ENCODE results near the gene AGR2.

DNA sequence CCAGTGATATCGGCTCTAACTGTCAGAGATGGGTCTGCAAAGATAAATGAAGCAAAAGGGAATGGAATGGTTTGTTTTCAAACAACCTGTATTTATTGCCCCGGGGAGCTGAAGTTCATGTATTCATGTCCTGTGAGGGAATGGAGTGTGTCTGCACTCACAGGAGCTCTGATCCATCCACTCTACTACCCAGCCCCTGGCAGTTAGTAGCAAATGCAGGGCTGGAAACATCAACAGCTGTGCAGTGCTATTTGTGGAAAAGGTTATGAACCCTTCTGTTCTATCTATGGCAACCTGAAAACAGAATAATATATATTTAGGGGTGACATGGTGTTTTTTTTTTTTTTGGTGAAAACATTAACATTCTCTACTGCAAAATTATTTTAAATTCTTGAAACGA lies 9.8 kb downstream of the AGR2 start:
- TF ChIP-seq, protein P1, sequence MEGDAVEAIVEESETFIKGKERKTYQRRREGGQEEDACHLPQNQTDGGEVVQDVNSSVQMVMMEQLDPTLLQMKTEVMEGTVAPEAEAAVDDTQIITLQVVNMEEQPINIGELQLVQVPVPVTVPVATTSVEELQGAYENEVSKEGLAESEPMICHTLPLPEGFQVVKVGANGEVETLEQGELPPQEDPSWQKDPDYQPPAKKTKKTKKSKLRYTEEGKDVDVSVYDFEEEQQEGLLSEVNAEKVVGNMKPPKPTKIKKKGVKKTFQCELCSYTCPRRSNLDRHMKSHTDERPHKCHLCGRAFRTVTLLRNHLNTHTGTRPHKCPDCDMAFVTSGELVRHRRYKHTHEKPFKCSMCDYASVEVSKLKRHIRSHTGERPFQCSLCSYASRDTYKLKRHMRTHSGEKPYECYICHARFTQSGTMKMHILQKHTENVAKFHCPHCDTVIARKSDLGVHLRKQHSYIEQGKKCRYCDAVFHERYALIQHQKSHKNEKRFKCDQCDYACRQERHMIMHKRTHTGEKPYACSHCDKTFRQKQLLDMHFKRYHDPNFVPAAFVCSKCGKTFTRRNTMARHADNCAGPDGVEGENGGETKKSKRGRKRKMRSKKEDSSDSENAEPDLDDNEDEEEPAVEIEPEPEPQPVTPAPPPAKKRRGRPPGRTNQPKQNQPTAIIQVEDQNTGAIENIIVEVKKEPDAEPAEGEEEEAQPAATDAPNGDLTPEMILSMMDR (IDR thresholded peaks at IDR 0.05): no peak
- TF ChIP-seq POLR2A (IDR thresholded peaks at IDR 0.05): no peak

Measured in lower leg skin (tissue), 3 donors.